Endothelial cell of umbilical vein (primary cell): ENCODE results near the gene TMEM120B. TPM values are rescaled to one million over a fixed set of nuclear protein-coding genes. Genes with fewer than 3 reads are reported as not detected.
A peak's percentile ranks its signal among the peaks of the same experiment; 100 is the strongest.

Experiments used
- BruUV-seq: library from RNA; stranded (reverse); fragments of 400-500 nt; replicated peaks from 2 replicates; lab custom pipeline; 2021; lab: Mats Ljungman, UMichigan
- CTCF ChIA-PET: fragments of 300-600, 350-600 bp; sonication (Branson Sonifier 250); formaldehyde crosslinking; loops from one replicate; lab custom pipeline; 2021; ENCODE audit warnings: antibody characterized with exemption, inconsistent platforms; lab: Charles Lee
- POLR2A ChIA-PET: fragments of 300-600, 350-600 bp; sonication (Branson Sonifier 250); formaldehyde crosslinking; loops from one replicate; lab custom pipeline; 2021; ENCODE audit warnings: antibody characterized with exemption, inconsistent platforms; lab: Charles Lee
- DNase-seq: peaks from one replicate; pipeline ENCODE4 v3.0.0-alpha.2; 2011; ENCODE audit warnings: low read depth, low spot score
- FAIRE-seq: peaks from 2 replicates; lab custom pipeline; 2011; peaks lifted over from hg19 to GRCh38; lab: Jason Lieb, UNC
- H2AFZ ChIP-seq: 2 replicates; pipeline ENCODE4 v1.6.0; 2012; ENCODE audit warnings: low read depth, low read length, control low read depth, inconsistent platforms
- H3K27ac ChIP-seq: 2 replicates; pipeline ENCODE4 v1.5.1; 2011; ENCODE audit warnings: low read depth, mild to moderate bottlenecking, control low read depth, low read length, moderate library complexity; ENCODE audit not compliant: insufficient read depth
- H3K27me3 ChIP-seq, 2 experiments: 2 replicates each; pipeline versions ENCODE4 v1.6.0 to v1.6.1; 2011; ENCODE audit warnings: low read length in 2 of 2, mixed read lengths in 1 of 2; ENCODE audit not compliant: control insufficient read depth in 2 of 2, insufficient read depth in 2 of 2
- H3K36me3 ChIP-seq, 2 experiments: 2 replicates in 1 of 2; 3 replicates in 1 of 2; pipeline ENCODE4 v1.5.1; 2011; ENCODE audit warnings: low read length in 2 of 2, mild to moderate bottlenecking in 1 of 2, moderate library complexity in 1 of 2; ENCODE audit not compliant: control insufficient read depth in 2 of 2, insufficient read depth in 2 of 2; ENCODE audit errors: extremely low read depth in 1 of 2
- H3K4me1 ChIP-seq: 3 replicates; pipeline ENCODE4 v1.5.1; 2011; ENCODE audit warnings: mild to moderate bottlenecking, low read length; ENCODE audit not compliant: control insufficient read depth, insufficient read depth; ENCODE audit errors: extremely low read depth
- H3K4me2 ChIP-seq: 2 replicates; pipeline ENCODE4 v1.6.1; 2011; ENCODE audit warnings: low read length, control low read depth, mixed read lengths; ENCODE audit not compliant: insufficient read depth
- H3K4me3 ChIP-seq, 3 experiments: fragments of 200-600 bp in 1 of 3; sonication (generic), shearing (Covaris generic) in 1 of 3; replicated peaks in 1 of 3; 2 replicates each; pipeline ENCODE4 v1.5.1; 2011 to 2016; ENCODE audit warnings: control low read depth in 3 of 3, low read length in 3 of 3, mild to moderate bottlenecking in 2 of 3, inconsistent platforms in 1 of 3, low read depth in 1 of 3, moderate library complexity in 1 of 3; ENCODE audit not compliant: insufficient read depth in 1 of 3
- H3K79me2 ChIP-seq: 2 replicates; pipeline ENCODE4 v1.6.0; 2012; ENCODE audit warnings: low read length, inconsistent platforms; ENCODE audit not compliant: control insufficient read depth, insufficient read depth
- H3K9ac ChIP-seq: replicated peaks from 2 replicates; pipeline ENCODE3; 2011; ENCODE audit warnings: low read length, control low read depth; ENCODE audit not compliant: insufficient read depth; ENCODE audit errors: extremely low read depth
- H3K9me1 ChIP-seq: replicated peaks from 3 replicates; pipeline ENCODE4 v1.6.0; 2011; ENCODE audit warnings: mild to moderate bottlenecking, low read length; ENCODE audit not compliant: control insufficient read depth, insufficient read depth; ENCODE audit errors: extremely low read depth
- H3K9me3 ChIP-seq: replicated peaks from 2 replicates; pipeline ENCODE4 v1.5.1; 2012; ENCODE audit warnings: low read length, inconsistent platforms; ENCODE audit not compliant: control insufficient read depth, insufficient read depth
- H4K20me1 ChIP-seq: replicated peaks from 2 replicates; pipeline ENCODE3; 2011; ENCODE audit warnings: mild to moderate bottlenecking, low read length; ENCODE audit not compliant: control insufficient read depth, insufficient read depth; ENCODE audit errors: extremely low read depth
- EZH2 ChIP-seq: IDR thresholded peaks from 2 replicates; pipeline ENCODE4 v1.6.1; 2012; ENCODE audit warnings: borderline replicate concordance, low read depth, mild to moderate bottlenecking, moderate library complexity, low read length, inconsistent platforms; ENCODE audit not compliant: severe bottlenecking
- FOS ChIP-seq: IDR thresholded peaks from 2 replicates; pipeline ENCODE4 v1.6.1; 2011; ENCODE audit warnings: mild to moderate bottlenecking, low read length, moderate library complexity, borderline replicate concordance; ENCODE audit not compliant: insufficient read depth
- GATA2 ChIP-seq: IDR thresholded peaks from 2 replicates; pipeline ENCODE4 v1.7.0; 2011; ENCODE audit warnings: low read depth, mild to moderate bottlenecking, moderate library complexity, mixed read lengths, low read length; ENCODE audit not compliant: insufficient read length, insufficient read depth
- JUN ChIP-seq: IDR thresholded peaks from 2 replicates; pipeline ENCODE4 v1.6.1; 2011; ENCODE audit warnings: borderline replicate concordance, low read depth; ENCODE audit not compliant: insufficient read length, insufficient read depth
- MYC ChIP-seq: IDR thresholded peaks from one replicate; pipeline ENCODE4 v1.6.1; 2011; ENCODE audit warnings: mild to moderate bottlenecking, low read depth, low read length
- POLR2A ChIP-seq: IDR thresholded peaks from 2 replicates; pipeline ENCODE4 v1.6.1; 2012; ENCODE audit warnings: low read depth, mild to moderate bottlenecking, control low read depth, low read length
- POLR2AphosphoS5 ChIP-seq: IDR thresholded peaks from 2 replicates; pipeline ENCODE4 v1.6.1; 2012; ENCODE audit warnings: low read depth, mild to moderate bottlenecking, control low read depth, low read length, moderate library complexity; ENCODE audit not compliant: insufficient read depth
- dilution Hi-C: fragments of 300-500 bp; cut with MboI; formaldehyde crosslinking; loops from one replicate; pipeline ENCODE4 v1.15.0; 2019; ENCODE audit warnings: low sequenced_read_pairs; ENCODE audit not compliant: extremely low pct_ligation_motif_present
- intact Hi-C: fragments of 100-400 bp; cut with micrococcal nuclease; formaldehyde crosslinking; loops from one replicate; pipeline ENCODE4 v1.10.0; 2022
- polyA plus RNA-seq, 4 experiments: library from polyadenylated mRNA; depleted of rRNA in 3 of 4; stranded (reverse) in 3 of 4; unstranded in 1 of 4; fragments of >200 nt; gene quantifications; 2 replicates each; pipeline versions ENCODE4 v1.2.1 to v1.2.3, GENCODE V29; 2011 to 2012; ENCODE audit warnings: missing spikeins in 1 of 4
- total RNA-seq: library from RNA; stranded (reverse); gene quantifications from 2 replicates; pipeline ENCODE4 v1.2.3, GENCODE V29; 2021
- TF ChIP-seq, protein P1 (sequence below): IDR thresholded peaks from 2 replicates; pipeline ENCODE4 v1.6.1; 2011; ENCODE audit not compliant: insufficient read depth, insufficient read length
- TF ChIP-seq, protein P2 (sequence below), 2 donors: IDR thresholded peaks; 1 replicate in 1 of 2; 2 replicates in 1 of 2; pipeline ENCODE4 v1.5.1; 2011; ENCODE audit warnings: low read length in 2 of 2, mild to moderate bottlenecking in 2 of 2, moderate library complexity in 2 of 2, control low read depth in 1 of 2, inconsistent platforms in 1 of 2, low read depth in 1 of 2; ENCODE audit not compliant: insufficient read depth in 1 of 2; ENCODE audit errors: extremely low read depth in 1 of 2

TMEM120B gene
- total and polyA plus RNA-seq, 2 donors (not counting 3 experiments of a cell fraction or from before 2014, with no cell fraction given), result 10.4 to 12.8 TPM

DNA sequence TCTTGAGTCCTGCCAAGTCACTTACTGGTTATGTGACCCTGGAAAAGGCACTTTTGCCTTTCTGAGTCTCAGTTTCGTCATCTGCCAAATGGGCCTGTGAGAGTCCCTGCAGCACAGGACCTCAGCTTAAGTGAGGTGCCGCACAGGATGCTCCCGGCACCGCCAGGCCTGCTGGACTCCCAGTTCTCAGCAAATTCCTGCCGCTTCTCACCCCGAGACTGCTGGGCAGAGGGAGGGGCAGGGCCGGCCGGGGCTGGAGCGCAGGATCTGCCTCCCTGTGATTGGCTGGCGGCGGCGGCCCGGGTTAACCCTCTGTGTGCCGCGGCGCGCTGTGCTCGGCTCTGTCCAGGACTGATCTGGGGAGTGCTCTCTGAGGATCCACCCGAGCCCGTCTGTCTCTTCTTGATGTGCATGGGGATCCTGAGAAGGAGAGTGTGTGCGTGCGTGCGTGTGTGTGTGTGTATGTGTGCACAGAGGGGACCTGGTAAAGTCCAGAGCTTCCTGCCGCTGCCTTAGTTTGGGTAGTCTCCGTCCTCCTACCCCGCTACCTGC, 99.8 kb downstream of the TMEM120B start:
- ChIA-PET POLR2A (interaction anchor here (2.4 to 2.5 kb wide), 2 partner anchors 10 to 16 kb away, joined by 20 to 37 read pairs; partner anchors contain the start of gene RHOF), CTCF (interaction anchor here (0.6 to 12.8 kb wide), 33 partner anchors 11 to 424 kb away, joined by 3 to 774 read pairs (median 5); partner anchors contain the start of genes CFAP251, PSMD9, RHOF and SETD1B)
- H3K4me1 ChIP-seq, result peaks cover 22% of the 10 kb centered on the region
- peaks cover 65% of the 10 kb centered on the region for H3K79me2 ChIP-seq
- H3K27me3 ChIP-seq, result no peaks in the 10 kb centered on the region
- H3K36me3 ChIP-seq, result peaks cover 8 to 50% of the 10 kb centered on the region in 2 experiments
- intact Hi-C loops, result loop anchor here (1.0 to 2.0 kb wide), 5 partner anchors 8 to 115 kb away; partner anchors contain the start of genes PSMD9 and SETD1B
- H3K4me3 ChIP-seq, result peak overlapping the region in 2 of 3 experiments; percentile 49
- DNase-seq (peak; percentile 53), FAIRE-seq (peak; percentile 84)
- H4K20me1 ChIP-seq, result no peaks in the 10 kb centered on the region
- no peaks in the 10 kb centered on the region for H3K9me3 ChIP-seq
- no peak overlapping the region for H2AFZ ChIP-seq
- dilution Hi-C loops, result no loop called here
- peak overlapping the region; percentile 43 for H3K4me2 ChIP-seq
- no peaks in the 10 kb centered on the region for H3K9me1 ChIP-seq
- no peak overlapping the region for H3K9ac ChIP-seq
- no peak overlapping the region for H3K27ac ChIP-seq
- BruUV-seq, result no TSS peak
- TF ChIP-seq EZH2 (no peak), GATA2 (no peak), FOS (no peak), POLR2A (no peak), MYC (no peak), POLR2AphosphoS5 (no peak), JUN (no peak)
- TF ChIP-seq, protein P1, sequence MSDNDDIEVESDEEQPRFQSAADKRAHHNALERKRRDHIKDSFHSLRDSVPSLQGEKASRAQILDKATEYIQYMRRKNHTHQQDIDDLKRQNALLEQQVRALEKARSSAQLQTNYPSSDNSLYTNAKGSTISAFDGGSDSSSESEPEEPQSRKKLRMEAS, result no peak
- TF ChIP-seq, protein P2, sequence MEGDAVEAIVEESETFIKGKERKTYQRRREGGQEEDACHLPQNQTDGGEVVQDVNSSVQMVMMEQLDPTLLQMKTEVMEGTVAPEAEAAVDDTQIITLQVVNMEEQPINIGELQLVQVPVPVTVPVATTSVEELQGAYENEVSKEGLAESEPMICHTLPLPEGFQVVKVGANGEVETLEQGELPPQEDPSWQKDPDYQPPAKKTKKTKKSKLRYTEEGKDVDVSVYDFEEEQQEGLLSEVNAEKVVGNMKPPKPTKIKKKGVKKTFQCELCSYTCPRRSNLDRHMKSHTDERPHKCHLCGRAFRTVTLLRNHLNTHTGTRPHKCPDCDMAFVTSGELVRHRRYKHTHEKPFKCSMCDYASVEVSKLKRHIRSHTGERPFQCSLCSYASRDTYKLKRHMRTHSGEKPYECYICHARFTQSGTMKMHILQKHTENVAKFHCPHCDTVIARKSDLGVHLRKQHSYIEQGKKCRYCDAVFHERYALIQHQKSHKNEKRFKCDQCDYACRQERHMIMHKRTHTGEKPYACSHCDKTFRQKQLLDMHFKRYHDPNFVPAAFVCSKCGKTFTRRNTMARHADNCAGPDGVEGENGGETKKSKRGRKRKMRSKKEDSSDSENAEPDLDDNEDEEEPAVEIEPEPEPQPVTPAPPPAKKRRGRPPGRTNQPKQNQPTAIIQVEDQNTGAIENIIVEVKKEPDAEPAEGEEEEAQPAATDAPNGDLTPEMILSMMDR (IDR thresholded peaks at IDR 0.05; ENCODE audit: extremely low read depth in 1 of 2, insufficient read depth in 1 of 2, low read depth in 1 of 2, low read length in 2 of 2), result no peak
